GM18873 (cell line): ENCODE results near the gene PTPRH.

Experiments
- ATAC-seq: cut with Tn5 transposase; IDR thresholded peaks from one replicate; pipeline ENCODE4 v1.9.1; 2021; ENCODE audit warnings: mild to moderate bottlenecking, moderate library complexity, moderate number of reproducible peaks; ENCODE audit not compliant: unreplicated experiment, low FRiP score

PTPRH gene

GRCh38 chr19:55134736-55135135 is 74.6 kb downstream of the PTPRH start:
- no peak for ATAC-seq

GRCh38 chr19:55133639-55134444 is 75.5 kb downstream of the PTPRH start:
- no peak for ATAC-seq

- ATAC-seq, result no peak
Observed at GRCh38 chr19:55132453-55133129, 76.7 kb downstream of the PTPRH start.

DNA sequence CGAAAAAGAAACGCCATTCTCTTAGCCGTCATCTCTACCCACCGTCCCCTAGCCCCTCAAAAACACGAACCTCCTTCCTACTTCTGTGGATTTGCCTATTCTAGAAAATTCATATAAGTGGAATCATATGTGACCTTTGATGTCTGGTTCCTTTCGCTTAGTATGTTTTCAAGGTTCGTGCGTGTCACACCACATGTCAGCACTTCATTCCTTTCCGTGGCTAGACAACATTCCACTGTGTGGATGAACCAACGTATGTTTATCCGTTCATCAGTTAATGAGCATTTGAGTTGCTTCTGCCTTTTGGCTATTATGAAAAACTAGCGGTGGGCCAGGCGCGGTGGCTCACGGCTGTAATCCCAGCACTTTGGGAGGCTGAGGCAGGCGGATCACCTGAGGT is 77.9 kb downstream of the PTPRH start:
- ATAC-seq, result no peak
